ENCODE results near the gene KDM2B.

KDM2B gene

GRCh38 chr12:121525411-121525810 lies 55.4 kb downstream of the KDM2B start:
- no peak for FAIRE-seq
- DNase-seq (ENCODE audit: insufficient read length, low spot score): no peak
- no peak for TF ChIP-seq CTCF (IDR thresholded peaks at IDR 0.05; ENCODE audit: insufficient read depth, missing control alignments)

- DNase-seq (ENCODE audit: insufficient read length, low spot score): no peak
- no peak for TF ChIP-seq CTCF (IDR thresholded peaks at IDR 0.05; ENCODE audit: insufficient read depth, missing control alignments)
- no peak for FAIRE-seq
Observed at GRCh38 chr12:121524196-121524916, 56.5 kb downstream of the KDM2B start.

DNA sequence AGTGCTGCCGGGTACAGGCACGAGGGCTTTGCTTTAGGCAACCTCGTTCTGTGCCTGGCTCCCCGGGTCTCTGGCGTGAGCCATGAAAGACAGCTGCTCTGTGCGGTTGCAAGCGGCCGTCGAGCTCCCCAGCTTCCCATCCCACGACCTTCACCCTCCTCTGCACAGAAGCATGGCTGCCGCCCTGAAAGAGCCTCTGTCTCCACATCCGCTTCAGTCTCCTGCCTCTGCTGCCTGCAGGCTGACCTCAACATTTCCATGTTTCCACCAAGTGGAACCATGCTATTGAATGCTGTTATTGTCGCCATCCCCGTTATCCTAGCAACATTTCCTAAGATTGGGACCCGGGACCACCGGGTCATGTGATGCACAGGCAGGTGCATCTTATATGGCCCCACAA lies 57.1 kb downstream of the KDM2B start:
- DNase-seq (ENCODE audit: insufficient read length, low spot score): no peak
- no peak for TF ChIP-seq CTCF (IDR thresholded peaks at IDR 0.05; ENCODE audit: insufficient read depth, missing control alignments)
- FAIRE-seq: no peak

GRCh38 chr12:121522971-121523370 lies 57.9 kb downstream of the KDM2B start:
- FAIRE-seq: no peak
- TF ChIP-seq CTCF (IDR thresholded peaks at IDR 0.05; ENCODE audit: insufficient read depth, missing control alignments): no peak
- DNase-seq (ENCODE audit: insufficient read length, low spot score): no peak

GRCh38 chr12:121520586-121521086 lies 60.2 kb downstream of the KDM2B start:
- FAIRE-seq (no peak), DNase-seq (ENCODE audit: insufficient read length, low spot score) (no peak)
- TF ChIP-seq CTCF (IDR thresholded peaks at IDR 0.05; ENCODE audit: insufficient read depth, missing control alignments): no peak

DNA sequence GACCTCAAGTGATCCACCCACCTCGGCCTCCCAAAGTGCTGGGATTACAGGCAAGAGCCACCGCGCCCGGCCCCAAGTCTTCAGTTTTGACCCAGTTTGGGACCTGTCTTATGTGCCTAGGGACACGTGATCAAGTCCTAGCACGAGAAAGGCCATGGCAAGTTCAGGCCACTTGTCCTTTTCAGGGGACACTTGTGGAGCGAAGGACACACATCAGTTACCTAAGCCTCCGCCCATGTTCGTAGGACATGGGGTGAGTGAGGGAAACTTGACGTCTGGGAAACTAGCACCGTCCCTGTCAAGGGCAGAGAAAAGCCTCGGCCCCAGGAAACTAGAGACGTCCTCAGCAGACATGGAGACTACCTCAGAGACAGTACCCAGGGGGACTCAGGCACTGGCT lies 60.7 kb downstream of the KDM2B start:
- TF ChIP-seq CTCF (IDR thresholded peaks at IDR 0.05; ENCODE audit: insufficient read depth, missing control alignments): no peak
- FAIRE-seq: no peak

DNA sequence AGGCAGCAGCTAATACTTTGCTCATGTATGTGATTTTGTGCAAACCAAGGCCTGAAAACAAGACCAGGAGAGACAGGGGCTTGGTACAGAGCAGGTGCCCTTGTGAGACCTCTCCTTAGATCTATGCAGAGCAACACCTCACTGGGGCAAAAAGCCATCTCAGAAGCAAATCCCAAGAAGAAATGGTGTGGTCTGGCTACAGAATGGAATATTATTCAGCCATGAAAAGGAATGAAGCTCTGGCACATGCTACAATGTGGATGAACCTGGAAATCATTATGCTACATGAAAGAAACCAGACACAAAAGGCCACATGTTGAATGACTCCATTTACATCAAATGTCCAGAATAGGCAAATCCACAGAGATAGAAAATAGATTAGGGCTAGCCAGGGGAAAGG lies 61.6 kb downstream of the KDM2B start:
- FAIRE-seq: no peak
- no peak for TF ChIP-seq CTCF (IDR thresholded peaks at IDR 0.05; ENCODE audit: insufficient read depth, missing control alignments)
- DNase-seq (ENCODE audit: insufficient read length, low spot score): no peak

More for the DNA sequence above, 60.7 kb downstream of the KDM2B start:
- no peak for DNase-seq (ENCODE audit: insufficient read length, low spot score)

Measured in D721Med (cell line).